ENCODE data around the gene NCKAP1.
A peak's percentile ranks its signal among the peaks of the same experiment; 100 is the strongest.
"Not testable (repeated sequence)": the region's sequence is repeated elsewhere in the genome, so short reads cannot be mapped to it uniquely, and the experiment has no call there.

The NCKAP1 gene

DNA sequence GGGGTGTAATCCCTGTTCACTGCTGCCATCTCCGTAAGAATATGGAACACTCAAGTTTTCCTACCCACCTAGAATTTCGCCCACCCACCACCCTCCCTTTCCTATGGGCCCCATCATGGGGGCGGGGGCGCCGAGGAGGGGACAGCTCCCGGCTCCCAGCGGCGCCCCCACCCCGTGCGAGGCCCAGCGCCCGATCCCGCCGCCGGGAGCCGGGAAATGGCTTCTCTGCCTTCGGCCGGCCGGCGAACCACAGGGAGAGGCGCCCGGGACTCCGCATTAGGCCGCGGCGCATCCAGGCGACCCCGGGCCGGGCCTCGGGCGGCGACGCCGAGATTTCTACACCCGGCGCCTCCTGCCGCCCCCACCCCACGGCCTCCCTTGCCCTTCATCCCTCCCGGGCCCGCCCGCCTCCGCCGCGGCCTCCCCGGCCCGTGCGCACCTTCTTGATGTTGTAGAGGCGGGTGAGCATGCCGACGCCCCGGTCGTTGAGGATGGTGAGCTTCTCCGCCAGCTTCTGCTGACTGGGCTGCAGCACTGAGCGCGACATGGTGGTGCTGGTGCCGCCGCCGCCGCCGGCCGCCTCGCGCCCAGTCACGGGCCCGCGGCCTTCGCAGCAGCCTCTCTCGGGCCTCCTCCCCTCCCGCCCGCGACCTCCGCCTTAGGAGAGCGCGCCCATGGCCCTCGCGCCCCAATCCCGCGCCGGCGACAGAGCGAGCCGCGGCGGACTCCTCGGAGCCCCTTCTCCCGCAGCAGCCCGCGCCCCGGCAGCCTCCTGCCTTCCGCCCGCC lies 510 bp downstream of the NCKAP1 start:
- peak in 1 of 3 experiments; percentile 15 for DNase-seq (ENCODE audit: low read depth in 3 of 3)

DNA sequence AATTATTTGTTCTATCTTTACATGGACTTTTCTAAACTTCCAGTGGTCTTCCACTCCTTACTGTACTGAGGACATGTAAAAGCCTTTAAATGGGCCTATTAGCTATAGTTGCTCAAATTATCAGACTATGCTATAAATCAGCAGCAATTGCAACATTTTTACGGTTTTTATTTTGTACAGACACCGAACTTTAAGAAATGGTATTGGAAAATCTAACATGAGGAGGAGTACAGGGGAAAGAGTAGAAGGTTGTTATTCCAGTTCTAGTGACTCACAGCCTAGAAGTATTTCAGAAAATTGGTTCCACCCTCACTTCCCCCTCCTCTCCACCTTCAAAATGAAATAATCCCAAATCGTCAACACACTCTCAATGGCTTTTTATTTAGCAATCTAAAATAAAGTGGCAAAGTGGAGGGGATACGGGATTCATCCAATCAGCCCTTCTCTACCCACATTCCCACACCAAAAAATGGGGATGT lies 1.1 kb downstream of the NCKAP1 start:
- DNase-seq (ENCODE audit: low read depth in 3 of 3) = no peak

GRCh38 chr2:183035954-183036669 lies 2.1 kb downstream of the NCKAP1 start:
- no peak for DNase-seq (ENCODE audit: low read depth in 3 of 3)

DNA sequence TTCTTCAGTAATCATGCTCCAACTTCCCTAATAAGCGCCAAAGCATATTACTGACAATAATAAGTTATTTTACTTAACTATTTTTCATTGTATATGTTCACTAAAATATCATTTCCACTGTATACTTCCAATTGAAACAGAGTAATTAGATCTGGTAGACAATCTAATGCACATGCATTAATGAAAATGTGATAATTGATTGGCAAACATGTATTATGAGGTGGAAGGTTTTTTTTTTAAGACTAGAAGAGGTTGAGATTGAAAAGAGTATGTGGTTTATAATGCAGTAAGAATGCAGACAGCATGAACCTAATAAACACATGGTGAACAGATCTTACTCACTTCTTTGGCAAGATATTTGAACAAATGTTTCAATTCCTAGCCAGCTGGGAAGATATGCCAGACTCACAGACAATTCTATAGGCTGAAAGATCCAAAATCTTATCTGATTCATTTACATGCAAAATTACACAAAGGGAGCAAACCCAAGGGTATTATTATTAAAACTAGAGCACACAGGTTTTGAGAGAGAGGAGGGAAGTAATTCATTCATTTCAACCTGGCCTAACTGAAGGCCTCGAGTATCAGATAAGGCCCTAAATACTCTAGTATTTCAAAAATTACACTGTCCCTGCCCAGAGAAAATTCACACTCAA lies 2.8 kb downstream of the NCKAP1 start:
- no peak for DNase-seq (ENCODE audit: low read depth in 3 of 3)

DNA sequence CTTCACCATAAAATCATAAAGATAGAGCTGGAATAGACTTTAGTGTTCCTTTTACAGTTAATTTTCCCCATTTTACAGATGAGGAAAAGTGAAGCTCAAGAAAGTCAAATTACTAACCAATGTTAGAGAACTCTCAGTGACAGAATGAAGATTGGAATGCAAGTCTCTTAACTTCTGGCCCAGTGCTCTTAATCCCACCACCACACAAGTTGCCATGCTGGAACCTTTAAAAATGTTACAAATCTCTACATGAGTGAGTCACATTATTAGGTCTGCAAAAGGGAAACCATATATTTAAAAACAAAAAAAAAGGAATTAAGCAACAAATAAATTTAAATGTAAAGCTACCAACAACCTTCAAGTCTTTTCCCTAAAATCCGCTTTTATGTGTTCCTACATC lies 3.5 kb downstream of the NCKAP1 start:
- DNase-seq (ENCODE audit: low read depth in 3 of 3) = no peak

GRCh38 chr2:183033951-183034350 lies 4.3 kb downstream of the NCKAP1 start:
- DNase-seq (ENCODE audit: low read depth in 3 of 3) = no peak

GRCh38 chr2:183031911-183032794 lies 6.1 kb downstream of the NCKAP1 start:
- DNase-seq (ENCODE audit: low read depth in 3 of 3) = no peak

- DNase-seq (ENCODE audit: low read depth in 3 of 3) = no peak
These were observed 9.0 kb downstream of the NCKAP1 start for GRCh38 chr2:183029219-183029618.

DNA sequence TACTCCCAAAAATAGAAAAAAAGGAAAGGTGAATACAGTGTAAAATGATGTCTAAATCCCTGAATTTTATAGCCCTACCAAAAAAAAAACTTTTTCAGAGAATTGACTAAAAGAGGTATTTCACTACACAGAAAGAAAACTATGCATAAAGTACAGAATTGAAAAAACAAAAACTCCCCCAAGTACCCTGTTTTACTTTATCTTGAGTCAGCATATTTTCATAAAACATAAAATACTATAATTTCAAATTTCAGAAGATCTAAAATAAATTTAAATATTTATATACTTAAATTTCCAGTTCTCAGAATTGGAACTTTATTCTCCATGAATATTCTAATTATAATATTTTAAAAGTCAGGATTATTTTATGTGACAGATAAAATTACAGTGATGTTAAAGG lies 10.1 kb downstream of the NCKAP1 start:
- no peak for DNase-seq (ENCODE audit: low read depth in 3 of 3)

GRCh38 chr2:183027443-183027842 lies 10.8 kb downstream of the NCKAP1 start:
- DNase-seq (ENCODE audit: low read depth in 3 of 3) = no peak

- no peak for DNase-seq (ENCODE audit: low read depth in 3 of 3)
These were observed 11.8 kb downstream of the NCKAP1 start for GRCh38 chr2:183026424-183026823.

- no peak for DNase-seq (ENCODE audit: low read depth in 3 of 3)
These were observed 12.3 kb downstream of the NCKAP1 start for GRCh38 chr2:183025993-183026392.

GRCh38 chr2:183024339-183025095 lies 13.7 kb downstream of the NCKAP1 start:
- no peak for DNase-seq (ENCODE audit: low read depth in 3 of 3)

DNA sequence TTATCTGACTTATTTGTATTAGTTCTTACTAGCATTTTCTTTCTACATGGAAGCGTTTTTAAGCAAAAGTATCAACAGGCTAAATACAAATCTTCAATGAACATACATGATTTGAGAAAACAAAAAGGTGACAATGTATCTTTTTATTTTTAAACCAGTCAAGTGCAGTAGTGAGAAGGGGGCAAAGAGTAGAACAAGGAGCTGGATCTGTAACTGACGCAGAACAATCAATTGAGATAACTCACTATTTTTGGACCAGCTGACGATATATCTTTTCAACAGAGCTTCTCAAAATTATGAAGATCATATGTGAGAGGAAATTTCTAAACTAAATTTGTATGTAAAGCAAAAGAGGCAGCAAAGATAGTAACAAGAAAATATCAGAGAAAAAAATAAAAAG lies 15.5 kb downstream of the NCKAP1 start:
- no peak for DNase-seq (ENCODE audit: low read depth in 3 of 3)

GRCh38 chr2:183021613-183022012 lies 16.6 kb downstream of the NCKAP1 start:
- no peak for DNase-seq (ENCODE audit: low read depth in 3 of 3)

DNA sequence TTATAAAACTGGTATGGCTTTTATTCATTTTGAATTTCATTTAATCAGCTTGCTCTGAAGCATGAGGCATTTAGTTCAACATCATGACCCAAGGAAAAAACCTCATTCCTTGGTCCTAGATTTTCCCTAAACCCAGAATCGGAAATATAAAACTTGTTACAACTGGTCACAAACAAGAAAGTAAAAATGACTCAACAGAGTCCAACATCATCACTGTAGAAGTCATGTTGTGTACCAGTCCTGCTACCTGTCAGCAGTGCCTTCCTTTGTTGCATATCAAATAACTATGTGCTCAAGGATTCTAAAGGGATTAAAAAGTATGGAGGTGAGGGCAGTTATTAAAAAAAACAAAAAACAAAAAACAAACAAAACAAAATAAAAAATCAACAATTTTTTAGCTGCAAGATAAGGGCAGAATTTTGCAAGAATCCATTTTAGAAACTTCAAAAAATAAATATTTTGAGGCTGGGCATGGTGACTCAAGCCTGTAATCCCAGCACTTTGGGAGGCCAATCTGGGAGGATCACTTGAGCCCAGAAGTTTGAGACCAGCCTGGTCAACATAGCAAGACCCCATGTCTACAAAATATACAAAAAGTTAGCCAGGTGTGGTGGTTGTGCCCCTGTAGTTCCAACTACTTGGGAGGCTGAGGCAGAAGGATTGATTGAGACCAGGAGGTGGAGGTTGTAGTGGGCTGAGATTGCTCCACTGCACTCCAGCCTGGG lies 18.4 kb downstream of the NCKAP1 start:
- no peak for DNase-seq (ENCODE audit: low read depth in 3 of 3)

DNA sequence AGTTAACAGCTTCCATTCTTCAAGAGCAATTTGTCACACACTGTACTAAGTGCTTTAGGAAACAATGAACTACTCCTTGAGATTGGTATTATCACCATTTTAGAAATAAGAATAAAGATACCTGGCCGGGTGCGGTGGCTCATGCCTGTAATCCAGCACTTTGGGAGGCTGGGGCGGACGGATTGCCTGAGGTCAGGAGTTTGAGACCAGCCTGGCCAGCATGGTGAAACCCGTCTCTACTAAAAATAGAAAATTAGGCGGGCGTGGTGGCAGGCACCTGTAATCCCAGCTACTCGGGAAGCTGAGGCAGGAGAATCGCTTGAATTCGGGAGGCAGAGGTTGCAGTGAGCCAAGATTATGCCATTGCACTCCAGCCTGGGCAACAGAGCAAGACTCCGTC lies 20.4 kb downstream of the NCKAP1 start:
- not testable (repeated sequence) for DNase-seq (ENCODE audit: low read depth in 3 of 3)

DNA sequence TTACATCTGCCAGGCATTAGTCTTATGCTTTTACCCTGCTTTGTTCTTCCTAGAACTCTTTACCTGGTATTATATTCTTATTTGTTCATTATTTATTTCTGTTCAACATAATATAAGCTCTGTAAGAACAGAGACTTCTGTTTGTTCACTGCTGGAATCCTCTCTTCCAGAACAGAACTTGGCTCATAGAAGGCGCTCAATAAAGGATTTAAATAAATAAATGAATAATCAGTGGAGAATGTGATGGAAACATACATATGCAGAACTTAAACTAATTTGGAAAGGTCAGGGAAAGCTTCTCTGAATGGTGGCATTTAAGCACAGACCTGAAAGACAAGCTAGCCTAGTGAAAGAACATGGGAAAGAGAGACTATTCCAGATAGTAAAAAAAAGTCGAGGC lies 24.3 kb downstream of the NCKAP1 start:
- DNase-seq (ENCODE audit: low read depth in 3 of 3) = no peak

DNA sequence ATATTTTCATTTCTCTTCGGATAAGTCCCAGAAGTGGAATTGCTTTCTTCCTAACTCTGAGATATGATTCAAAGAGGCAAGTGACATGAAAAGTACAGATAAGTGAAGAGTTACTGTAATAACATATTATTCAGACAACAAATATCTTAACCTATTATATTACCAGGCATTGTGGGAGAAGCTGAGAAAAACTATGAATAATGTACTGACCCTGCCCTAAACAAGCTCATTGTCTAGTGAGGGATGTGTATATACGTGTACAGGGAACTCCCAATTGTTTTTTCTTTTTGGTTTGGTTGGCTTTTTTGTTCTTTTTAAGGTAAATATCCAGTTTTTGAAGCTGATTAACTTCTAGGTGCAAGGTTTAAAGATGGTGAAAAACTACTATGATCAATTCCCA lies 26.5 kb downstream of the NCKAP1 start:
- no peak for DNase-seq (ENCODE audit: low read depth in 3 of 3)

- no peak for DNase-seq (ENCODE audit: low read depth in 3 of 3)
These were observed 28.1 kb downstream of the NCKAP1 start for GRCh38 chr2:183010112-183010511.
